A673 (cell line): Measurements from ENCODE around the gene PRKCB. TPM values are rescaled to one million over a fixed set of nuclear protein-coding genes. Genes with fewer than 3 reads are reported as not detected.

Source experiments
- BruUV-seq: library from RNA; stranded (reverse); fragments of 400-500 nt; replicated peaks from 2 replicates; lab custom pipeline; 2021; lab: Mats Ljungman, UMichigan
- CTCF ChIA-PET: fragments of 300-600 bp; sonication (Branson Sonifier 250); formaldehyde crosslinking; loops from one replicate; lab custom pipeline; 2022; ENCODE audit warnings: antibody characterized with exemption; lab: Charles Lee
- POLR2A ChIA-PET: fragments of 300-600 bp; sonication (Branson Sonifier 250); formaldehyde crosslinking; loops from one replicate; lab custom pipeline; 2022; ENCODE audit warnings: antibody characterized with exemption; ENCODE audit not compliant: low non-redundant PET; lab: Charles Lee
- DNase-seq: peaks from one replicate; pipeline ENCODE4 v3.0.0-alpha.2; 2015; ENCODE audit warnings: low spot score
- H3K27ac ChIP-seq: fragments of 200-600 bp; sonication (generic); 2 replicates; pipeline ENCODE4 v1.5.1; 2016; ENCODE audit warnings: mixed run types, low read depth, mild to moderate bottlenecking, mixed read lengths, antibody characterized with exemption, low read length; ENCODE audit not compliant: poor library complexity, severe bottlenecking
- H3K27me3 ChIP-seq: fragments of 200-600 bp; sonication (generic); replicated peaks from 2 replicates; pipeline ENCODE4 v1.6.1; 2017; ENCODE audit warnings: mixed run types, low read depth, mild to moderate bottlenecking, mixed read lengths, antibody characterized with exemption, low read length; ENCODE audit not compliant: insufficient read depth, poor library complexity
- H3K36me3 ChIP-seq: fragments of 200-600 bp; sonication (generic); 2 replicates; pipeline ENCODE4 v1.6.1; 2016; ENCODE audit warnings: mixed run types, mild to moderate bottlenecking, mixed read lengths, antibody characterized with exemption, low read length; ENCODE audit not compliant: insufficient read depth, poor library complexity, severe bottlenecking
- H3K4me1 ChIP-seq: fragments of 200-600 bp; sonication (generic); 2 replicates; pipeline ENCODE4 v1.6.1; 2017; ENCODE audit warnings: mixed run types, mild to moderate bottlenecking, mixed read lengths, antibody characterized with exemption, low read length; ENCODE audit not compliant: insufficient read depth, poor library complexity, severe bottlenecking
- H3K4me3 ChIP-seq: fragments of 200-600 bp; sonication (generic); 2 replicates; pipeline ENCODE4 v1.5.1; 2016; ENCODE audit warnings: low read depth, mixed run types, mild to moderate bottlenecking, mixed read lengths, low read length; ENCODE audit not compliant: poor library complexity, severe bottlenecking
- H3K9me3 ChIP-seq: fragments of 200-600 bp; sonication (generic); 2 replicates; pipeline ENCODE4 v1.6.1; 2016; ENCODE audit warnings: mixed run types, low read depth, mild to moderate bottlenecking, mixed read lengths, antibody characterized with exemption, low read length; ENCODE audit not compliant: poor library complexity, severe bottlenecking
- EZH2 ChIP-seq: fragments of 200-600 bp; sonication (generic); IDR thresholded peaks from 2 replicates; pipeline ENCODE4 v1.6.1; 2017; ENCODE audit warnings: borderline replicate concordance, low read depth, mild to moderate bottlenecking, mixed read lengths, antibody characterized with exemption, low read length; ENCODE audit not compliant: poor library complexity, severe bottlenecking
- intact Hi-C: fragments of 100-400 bp; cut with micrococcal nuclease; formaldehyde crosslinking; loops from one replicate; pipeline ENCODE4 v1.10.0; 2022; ENCODE audit not compliant: unreplicated experiment
- total RNA-seq: library from RNA; stranded (reverse); gene quantifications from 2 replicates; pipeline ENCODE4 v1.2.3, GENCODE V29; 2021
- TF ChIP-seq, protein P1 (sequence below): fragments of 300-800, 200-600 bp; sonication (generic); conservative IDR thresholded peaks from 2 replicates; pipeline ENCODE4 v1.5.1; 2017; ENCODE audit warnings: low read depth, mild to moderate bottlenecking, antibody characterized with exemption, low read length, moderate library complexity, mixed read lengths

Gene PRKCB
- total RNA-seq, 1 experiment from 2014 or later, result 171 TPM

GRCh38 chr16:23859713-23860269, 24.0 kb downstream of the PRKCB start:
- Histone ChIP-seq H3K4me1 (peaks cover 94% of the 10 kb centered on the region), H3K9me3 (no peaks in the 10 kb centered on the region), H3K36me3 (no peaks in the 10 kb centered on the region), H3K27ac (peak overlapping the region; percentile 94), H3K4me3 (no peak overlapping the region), H3K27me3 (no peaks in the 10 kb centered on the region)
- ChIA-PET POLR2A (no interaction called here), CTCF (interaction anchor here (0.5 kb wide), 1 partner anchor 20 kb away, joined by 12 read pairs; no protein-coding TSS in a partner anchor)
- intact Hi-C loops, result loop anchor here (10.0 kb wide), 2 partner anchors 125 to 455 kb away; no protein-coding TSS in a partner anchor
- no TSS peak for BruUV-seq
- DNase-seq, result no peak
- TF ChIP-seq EZH2, result no peak
- TF ChIP-seq, protein P1, sequence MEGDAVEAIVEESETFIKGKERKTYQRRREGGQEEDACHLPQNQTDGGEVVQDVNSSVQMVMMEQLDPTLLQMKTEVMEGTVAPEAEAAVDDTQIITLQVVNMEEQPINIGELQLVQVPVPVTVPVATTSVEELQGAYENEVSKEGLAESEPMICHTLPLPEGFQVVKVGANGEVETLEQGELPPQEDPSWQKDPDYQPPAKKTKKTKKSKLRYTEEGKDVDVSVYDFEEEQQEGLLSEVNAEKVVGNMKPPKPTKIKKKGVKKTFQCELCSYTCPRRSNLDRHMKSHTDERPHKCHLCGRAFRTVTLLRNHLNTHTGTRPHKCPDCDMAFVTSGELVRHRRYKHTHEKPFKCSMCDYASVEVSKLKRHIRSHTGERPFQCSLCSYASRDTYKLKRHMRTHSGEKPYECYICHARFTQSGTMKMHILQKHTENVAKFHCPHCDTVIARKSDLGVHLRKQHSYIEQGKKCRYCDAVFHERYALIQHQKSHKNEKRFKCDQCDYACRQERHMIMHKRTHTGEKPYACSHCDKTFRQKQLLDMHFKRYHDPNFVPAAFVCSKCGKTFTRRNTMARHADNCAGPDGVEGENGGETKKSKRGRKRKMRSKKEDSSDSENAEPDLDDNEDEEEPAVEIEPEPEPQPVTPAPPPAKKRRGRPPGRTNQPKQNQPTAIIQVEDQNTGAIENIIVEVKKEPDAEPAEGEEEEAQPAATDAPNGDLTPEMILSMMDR, result no peak

DNA sequence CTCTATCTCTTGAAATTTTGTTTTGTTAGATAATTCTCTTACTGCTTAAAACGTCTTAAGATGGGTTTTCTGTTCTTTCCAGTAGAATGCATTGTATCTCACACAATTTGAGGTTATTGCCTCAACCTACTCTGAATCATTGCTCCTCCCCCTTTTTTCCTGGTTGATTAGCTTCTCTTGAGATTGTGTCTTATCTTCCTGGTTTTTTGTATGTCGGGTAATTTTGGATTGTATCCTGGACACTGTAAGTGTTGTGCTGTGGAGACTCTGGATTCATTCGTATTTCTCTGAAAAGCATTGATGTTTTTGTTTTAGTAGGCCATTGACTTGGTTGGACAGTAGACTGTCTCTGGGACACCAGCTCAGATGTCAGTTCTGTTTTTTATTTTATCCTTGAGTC, 26.1 kb downstream of the PRKCB start:
- CTCF ChIA-PET, result no interaction called here
- Histone ChIP-seq H3K27ac (peak overlapping the region; percentile 59), H3K4me1 (peaks cover 93% of the 10 kb centered on the region), H3K27me3 (no peaks in the 10 kb centered on the region), H3K4me3 (no peak overlapping the region), H3K36me3 (no peaks in the 10 kb centered on the region), H3K9me3 (no peaks in the 10 kb centered on the region)
- no peak for DNase-seq
- POLR2A ChIA-PET, result interaction anchor here (1.0 kb wide), 1 partner anchor 15 kb away, joined by 3 read pairs; no protein-coding TSS in a partner anchor
- BruUV-seq, result no TSS peak
- intact Hi-C loops, result loop anchor here (10.0 kb wide), 2 partner anchors 127 to 453 kb away; no protein-coding TSS in a partner anchor
- TF ChIP-seq, protein P1, result no peak
- TF ChIP-seq EZH2, result no peak

DNA sequence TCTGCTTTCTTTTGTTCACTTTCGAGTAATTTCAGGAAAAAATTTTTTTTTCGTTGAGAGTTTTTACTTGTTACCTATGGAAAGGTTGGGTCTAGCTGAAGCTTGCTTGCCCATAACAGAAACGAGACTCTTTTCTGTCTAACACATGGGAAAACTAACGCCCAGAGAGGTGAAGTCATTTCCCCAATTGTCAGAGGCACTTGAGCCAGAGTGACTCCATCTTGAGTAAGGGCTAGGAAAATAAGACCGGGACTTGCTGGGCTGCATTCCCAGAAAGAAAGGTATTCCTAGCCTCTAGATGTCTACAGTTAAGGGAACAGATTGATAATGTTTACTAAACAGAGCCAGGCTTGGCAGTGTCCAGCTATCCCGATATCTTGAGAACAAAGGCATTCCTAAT, 26.8 kb downstream of the PRKCB start:
- CTCF ChIA-PET, result no interaction called here

More for the DNA sequence above, 26.8 kb downstream of the PRKCB start:
- no TSS peak for BruUV-seq
- Histone ChIP-seq H3K36me3 (no peaks in the 10 kb centered on the region), H3K4me3 (no peak overlapping the region), H3K27ac (peak overlapping the region; percentile 59), H3K4me1 (peaks cover 93% of the 10 kb centered on the region), H3K9me3 (no peaks in the 10 kb centered on the region), H3K27me3 (no peaks in the 10 kb centered on the region)
- TF ChIP-seq EZH2, result no peak
- TF ChIP-seq, protein P1, result no peak
- DNase-seq, result no peak
- POLR2A ChIA-PET, result no interaction called here
- intact Hi-C loops, result loop anchor here (10.0 kb wide), 2 partner anchors 128 to 452 kb away; no protein-coding TSS in a partner anchor
